Osteoblast (primary cell): Measurements from ENCODE around the gene UQCR11. TPM values are rescaled to one million over a fixed set of nuclear protein-coding genes. Genes with fewer than 3 reads are reported as not detected.
A peak's percentile ranks its signal among the peaks of the same experiment; 100 is the strongest.

ENCODE experiments used
- DNase-seq: peaks from one replicate; pipeline ENCODE4 v3.0.0; 2011; ENCODE audit warnings: low spot score, mixed read lengths; ENCODE audit not compliant: insufficient read length; ENCODE audit errors: missing footprints
- H2AFZ ChIP-seq: 2 replicates; pipeline ENCODE4 v1.6.0; 2011; ENCODE audit warnings: mild to moderate bottlenecking, low read length
- H3K27ac ChIP-seq: 2 replicates; pipeline ENCODE4 v1.5.1; 2011; ENCODE audit warnings: mild to moderate bottlenecking, low read depth, low read length, moderate library complexity
- H3K27me3 ChIP-seq: 2 replicates; pipeline ENCODE4 v1.6.0; 2012; ENCODE audit warnings: mild to moderate bottlenecking, control low read depth, inconsistent platforms, low read length, moderate library complexity; ENCODE audit not compliant: insufficient read depth
- H3K36me3 ChIP-seq: 2 replicates; pipeline ENCODE4 v1.5.1; 2011; ENCODE audit warnings: mild to moderate bottlenecking, low read length, control low read depth, moderate library complexity; ENCODE audit not compliant: insufficient read depth
- H3K4me1 ChIP-seq: 2 replicates; pipeline ENCODE4 v1.5.1; 2011; ENCODE audit warnings: mild to moderate bottlenecking, low read length, control low read depth, moderate library complexity; ENCODE audit not compliant: insufficient read depth
- H3K4me2 ChIP-seq: 2 replicates; pipeline ENCODE4 v1.6.0; 2011; ENCODE audit warnings: mild to moderate bottlenecking, low read length; ENCODE audit not compliant: insufficient read depth
- H3K4me3 ChIP-seq: fragments of 200-600 bp; sonication (generic); 3 replicates; pipeline ENCODE4 v1.5.1; 2012; ENCODE audit warnings: mild to moderate bottlenecking, low read length, inconsistent platforms; ENCODE audit not compliant: insufficient read depth
- H3K79me2 ChIP-seq: 2 replicates; pipeline ENCODE4 v1.6.0; 2012; ENCODE audit warnings: mild to moderate bottlenecking, low read length, control low read depth, inconsistent platforms; ENCODE audit not compliant: insufficient read depth
- H3K9me3 ChIP-seq: 2 replicates; pipeline ENCODE4 v1.5.1; 2011; ENCODE audit warnings: low read depth, low read length, control low read depth
- H4K20me1 ChIP-seq: 2 replicates; pipeline ENCODE4 v1.6.0; 2012; ENCODE audit warnings: mild to moderate bottlenecking, low read length, control low read depth; ENCODE audit not compliant: insufficient read depth
- total RNA-seq: library from RNA; depleted of rRNA; stranded (reverse); fragments of >200 nt; gene quantifications from 2 replicates; pipeline ENCODE4 v1.2.3, GENCODE V29; 2012
- TF ChIP-seq, protein P1 (sequence below): IDR thresholded peaks from 2 replicates; pipeline ENCODE4 v1.5.1; 2011; ENCODE audit warnings: mild to moderate bottlenecking, low read depth, low read length, moderate library complexity; ENCODE audit errors: extremely low read depth

UQCR11 gene
- total RNA-seq, 1 donor = 39.4 TPM

DNA sequence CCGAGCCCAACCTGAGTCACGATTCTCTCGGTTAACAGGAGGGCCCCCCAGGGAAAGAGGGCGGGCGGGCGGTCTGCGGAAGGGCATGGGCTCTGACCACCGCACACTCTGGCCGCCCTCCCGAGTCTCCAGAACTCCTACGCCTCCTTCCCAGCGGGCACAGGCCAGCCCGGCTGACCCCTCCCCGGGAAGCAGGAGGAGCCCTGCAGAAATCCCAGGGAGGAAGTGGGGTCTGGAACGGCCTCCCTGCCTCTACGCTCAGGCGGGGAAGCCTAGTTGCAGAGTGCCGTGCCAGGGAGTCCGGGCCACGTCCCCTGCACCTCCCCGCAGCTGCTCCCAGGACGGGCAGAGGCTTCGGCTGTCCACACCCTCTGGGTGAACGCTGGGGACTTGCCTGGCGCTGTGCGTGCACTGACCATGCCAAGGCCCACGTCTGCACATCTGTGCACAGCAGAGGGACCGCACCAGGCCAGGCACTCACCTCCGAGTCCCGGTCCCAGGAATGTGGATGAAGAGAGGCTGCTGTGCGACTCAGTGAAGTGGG lies 26.4 kb upstream of the UQCR11 start:
- DNase-seq = no peak
- Histone ChIP-seq H3K27me3 (no peaks in the 10 kb centered on the region), H3K79me2 (peaks cover 16% of the 10 kb centered on the region), H2AFZ (no peak overlapping the region), H3K36me3 (peaks cover 9% of the 10 kb centered on the region), H3K9me3 (no peaks in the 10 kb centered on the region), H3K4me2 (no peak overlapping the region), H3K27ac (no peak overlapping the region), H4K20me1 (peaks cover 11% of the 10 kb centered on the region), H3K4me1 (no peaks in the 10 kb centered on the region), H3K4me3 (no peak overlapping the region)
- TF ChIP-seq, protein P1, sequence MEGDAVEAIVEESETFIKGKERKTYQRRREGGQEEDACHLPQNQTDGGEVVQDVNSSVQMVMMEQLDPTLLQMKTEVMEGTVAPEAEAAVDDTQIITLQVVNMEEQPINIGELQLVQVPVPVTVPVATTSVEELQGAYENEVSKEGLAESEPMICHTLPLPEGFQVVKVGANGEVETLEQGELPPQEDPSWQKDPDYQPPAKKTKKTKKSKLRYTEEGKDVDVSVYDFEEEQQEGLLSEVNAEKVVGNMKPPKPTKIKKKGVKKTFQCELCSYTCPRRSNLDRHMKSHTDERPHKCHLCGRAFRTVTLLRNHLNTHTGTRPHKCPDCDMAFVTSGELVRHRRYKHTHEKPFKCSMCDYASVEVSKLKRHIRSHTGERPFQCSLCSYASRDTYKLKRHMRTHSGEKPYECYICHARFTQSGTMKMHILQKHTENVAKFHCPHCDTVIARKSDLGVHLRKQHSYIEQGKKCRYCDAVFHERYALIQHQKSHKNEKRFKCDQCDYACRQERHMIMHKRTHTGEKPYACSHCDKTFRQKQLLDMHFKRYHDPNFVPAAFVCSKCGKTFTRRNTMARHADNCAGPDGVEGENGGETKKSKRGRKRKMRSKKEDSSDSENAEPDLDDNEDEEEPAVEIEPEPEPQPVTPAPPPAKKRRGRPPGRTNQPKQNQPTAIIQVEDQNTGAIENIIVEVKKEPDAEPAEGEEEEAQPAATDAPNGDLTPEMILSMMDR = no peak

DNA sequence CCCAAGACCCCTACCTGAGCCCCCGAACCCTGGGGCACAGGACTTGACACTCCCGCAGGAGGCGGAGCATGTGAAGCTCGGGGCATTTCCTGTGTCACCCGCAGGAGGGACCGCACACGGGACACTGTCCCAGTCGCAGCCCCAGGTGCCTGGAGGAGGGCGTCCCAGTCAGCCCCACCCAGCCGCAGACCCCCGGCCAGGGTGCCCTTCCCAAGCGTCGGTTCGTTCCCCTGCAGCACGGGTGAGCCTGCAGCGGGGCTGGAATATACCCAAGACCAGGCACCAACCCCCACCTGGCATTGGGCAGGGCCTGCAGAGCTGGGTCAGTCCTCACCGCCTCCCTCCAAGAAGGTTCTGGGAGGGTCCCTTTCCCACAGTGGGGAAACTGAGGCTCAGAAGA lies 25.5 kb upstream of the UQCR11 start:
- Histone ChIP-seq H3K9me3 (no peaks in the 10 kb centered on the region), H3K4me1 (no peaks in the 10 kb centered on the region)

DNA sequence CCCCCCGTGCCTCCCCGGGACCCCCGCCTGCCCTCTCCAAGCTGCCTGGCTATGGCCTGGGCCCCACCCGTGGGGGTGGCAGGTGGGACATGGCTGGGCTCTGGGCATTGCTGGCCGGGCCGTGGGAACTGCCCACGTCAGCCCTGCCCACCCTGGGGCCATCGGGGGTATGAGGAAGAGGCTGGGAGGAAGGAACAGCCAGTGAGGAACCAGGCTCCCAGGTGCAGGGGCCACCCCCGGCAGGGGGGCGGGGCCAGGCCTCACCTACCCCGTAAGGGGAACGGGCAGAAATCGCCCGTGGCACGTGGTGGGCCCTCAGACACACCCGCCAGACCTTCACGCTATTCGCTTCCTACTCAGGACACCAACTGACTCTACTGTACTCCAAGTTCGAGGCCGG lies 24.8 kb upstream of the UQCR11 start:
- peak; percentile 81 for DNase-seq
- TF ChIP-seq, protein P1 = no peak
- Histone ChIP-seq H3K4me2 (no peak overlapping the region), H3K9me3 (no peaks in the 10 kb centered on the region), H3K36me3 (peaks cover 16% of the 10 kb centered on the region), H3K27ac (no peak overlapping the region), H2AFZ (no peak overlapping the region), H3K27me3 (no peaks in the 10 kb centered on the region), H4K20me1 (peaks cover 11% of the 10 kb centered on the region), H3K4me1 (no peaks in the 10 kb centered on the region), H3K79me2 (peaks cover 5% of the 10 kb centered on the region), H3K4me3 (no peak overlapping the region)

More for the DNA sequence above, 25.5 kb upstream of the UQCR11 start:
- peaks cover 11% of the 10 kb centered on the region for H3K36me3 ChIP-seq
- H3K79me2 ChIP-seq = peaks cover 12% of the 10 kb centered on the region
- H2AFZ ChIP-seq = no peak overlapping the region
- no peak overlapping the region for H3K27ac ChIP-seq
- H3K4me2 ChIP-seq = no peak overlapping the region
- H4K20me1 ChIP-seq = peaks cover 11% of the 10 kb centered on the region
- no peak overlapping the region for H3K4me3 ChIP-seq
- no peaks in the 10 kb centered on the region for H3K27me3 ChIP-seq
- TF ChIP-seq, protein P1 = no peak
- DNase-seq = peak; percentile 71

DNA sequence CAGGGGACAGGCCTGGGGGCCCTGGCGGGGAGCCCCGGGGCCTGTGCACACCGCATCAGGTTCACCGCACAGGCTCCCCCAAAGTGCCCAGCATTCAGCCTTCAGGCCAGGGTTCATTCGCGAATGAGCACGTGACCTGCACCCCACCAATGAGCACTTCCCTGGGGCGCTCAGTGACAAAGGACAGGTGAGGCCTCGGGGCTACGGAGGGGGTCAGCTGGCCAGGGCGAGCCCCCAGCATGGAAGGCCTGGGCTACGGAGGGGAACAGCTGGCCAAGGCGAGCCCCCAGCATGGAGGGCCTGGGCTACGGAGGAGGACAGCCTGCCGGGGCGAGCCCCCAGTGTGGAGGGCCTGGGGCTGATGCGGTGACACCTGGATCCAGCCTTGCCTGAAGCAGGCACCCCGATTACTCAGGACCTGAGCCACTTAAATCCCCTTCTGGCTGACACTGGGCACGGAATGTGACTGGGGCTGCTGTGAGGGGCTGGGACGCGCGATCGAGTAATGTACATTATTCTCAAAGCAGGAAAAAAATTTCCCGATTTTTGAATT lies 24.1 kb upstream of the UQCR11 start:
- H3K9me3 ChIP-seq = no peaks in the 10 kb centered on the region
- TF ChIP-seq, protein P1 = no peak
- no peaks in the 10 kb centered on the region for H3K27me3 ChIP-seq
- no peak overlapping the region for H3K4me2 ChIP-seq
- H3K79me2 ChIP-seq = peaks cover under 1% of the 10 kb centered on the region
- no peak overlapping the region for H2AFZ ChIP-seq
- DNase-seq = no peak
- no peaks in the 10 kb centered on the region for H3K4me1 ChIP-seq
- H3K36me3 ChIP-seq = peaks cover 15% of the 10 kb centered on the region
- no peak overlapping the region for H3K27ac ChIP-seq
- no peak overlapping the region for H3K4me3 ChIP-seq
- peaks cover 5% of the 10 kb centered on the region for H4K20me1 ChIP-seq
